GM19455 (cell line): ENCODE results near the gene DOP1A.
A peak's percentile ranks its signal among the peaks of the same experiment; 100 is the strongest.

Source experiments
- ATAC-seq: cut with Tn5 transposase; IDR thresholded peaks from one replicate; pipeline ENCODE4 v1.9.1; 2021; ENCODE audit not compliant: unreplicated experiment

DOP1A gene, protein sequence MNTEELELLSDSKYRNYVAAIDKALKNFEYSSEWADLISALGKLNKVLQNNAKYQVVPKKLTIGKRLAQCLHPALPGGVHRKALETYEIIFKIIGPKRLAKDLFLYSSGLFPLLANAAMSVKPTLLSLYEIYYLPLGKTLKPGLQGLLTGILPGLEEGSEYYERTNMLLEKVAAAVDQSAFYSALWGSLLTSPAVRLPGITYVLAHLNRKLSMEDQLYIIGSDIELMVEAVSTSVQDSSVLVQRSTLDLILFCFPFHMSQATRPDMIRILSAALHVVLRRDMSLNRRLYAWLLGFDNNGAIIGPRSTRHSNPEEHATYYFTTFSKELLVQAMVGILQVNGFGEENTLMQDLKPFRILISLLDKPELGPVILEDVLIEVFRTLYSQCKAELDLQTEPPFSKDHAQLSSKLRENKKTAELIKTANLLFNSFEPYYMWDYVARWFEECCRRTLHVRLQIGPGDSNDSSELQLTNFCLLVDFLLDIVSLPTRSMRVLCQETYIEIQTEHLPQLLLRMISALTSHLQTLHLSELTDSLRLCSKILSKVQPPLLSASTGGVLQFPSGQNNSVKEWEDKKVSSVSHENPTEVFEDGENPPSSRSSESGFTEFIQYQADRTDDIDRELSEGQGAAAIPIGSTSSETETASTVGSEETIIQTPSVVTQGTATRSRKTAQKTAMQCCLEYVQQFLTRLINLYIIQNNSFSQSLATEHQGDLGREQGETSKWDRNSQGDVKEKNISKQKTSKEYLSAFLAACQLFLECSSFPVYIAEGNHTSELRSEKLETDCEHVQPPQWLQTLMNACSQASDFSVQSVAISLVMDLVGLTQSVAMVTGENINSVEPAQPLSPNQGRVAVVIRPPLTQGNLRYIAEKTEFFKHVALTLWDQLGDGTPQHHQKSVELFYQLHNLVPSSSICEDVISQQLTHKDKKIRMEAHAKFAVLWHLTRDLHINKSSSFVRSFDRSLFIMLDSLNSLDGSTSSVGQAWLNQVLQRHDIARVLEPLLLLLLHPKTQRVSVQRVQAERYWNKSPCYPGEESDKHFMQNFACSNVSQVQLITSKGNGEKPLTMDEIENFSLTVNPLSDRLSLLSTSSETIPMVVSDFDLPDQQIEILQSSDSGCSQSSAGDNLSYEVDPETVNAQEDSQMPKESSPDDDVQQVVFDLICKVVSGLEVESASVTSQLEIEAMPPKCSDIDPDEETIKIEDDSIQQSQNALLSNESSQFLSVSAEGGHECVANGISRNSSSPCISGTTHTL (N-terminal part only)

DNA sequence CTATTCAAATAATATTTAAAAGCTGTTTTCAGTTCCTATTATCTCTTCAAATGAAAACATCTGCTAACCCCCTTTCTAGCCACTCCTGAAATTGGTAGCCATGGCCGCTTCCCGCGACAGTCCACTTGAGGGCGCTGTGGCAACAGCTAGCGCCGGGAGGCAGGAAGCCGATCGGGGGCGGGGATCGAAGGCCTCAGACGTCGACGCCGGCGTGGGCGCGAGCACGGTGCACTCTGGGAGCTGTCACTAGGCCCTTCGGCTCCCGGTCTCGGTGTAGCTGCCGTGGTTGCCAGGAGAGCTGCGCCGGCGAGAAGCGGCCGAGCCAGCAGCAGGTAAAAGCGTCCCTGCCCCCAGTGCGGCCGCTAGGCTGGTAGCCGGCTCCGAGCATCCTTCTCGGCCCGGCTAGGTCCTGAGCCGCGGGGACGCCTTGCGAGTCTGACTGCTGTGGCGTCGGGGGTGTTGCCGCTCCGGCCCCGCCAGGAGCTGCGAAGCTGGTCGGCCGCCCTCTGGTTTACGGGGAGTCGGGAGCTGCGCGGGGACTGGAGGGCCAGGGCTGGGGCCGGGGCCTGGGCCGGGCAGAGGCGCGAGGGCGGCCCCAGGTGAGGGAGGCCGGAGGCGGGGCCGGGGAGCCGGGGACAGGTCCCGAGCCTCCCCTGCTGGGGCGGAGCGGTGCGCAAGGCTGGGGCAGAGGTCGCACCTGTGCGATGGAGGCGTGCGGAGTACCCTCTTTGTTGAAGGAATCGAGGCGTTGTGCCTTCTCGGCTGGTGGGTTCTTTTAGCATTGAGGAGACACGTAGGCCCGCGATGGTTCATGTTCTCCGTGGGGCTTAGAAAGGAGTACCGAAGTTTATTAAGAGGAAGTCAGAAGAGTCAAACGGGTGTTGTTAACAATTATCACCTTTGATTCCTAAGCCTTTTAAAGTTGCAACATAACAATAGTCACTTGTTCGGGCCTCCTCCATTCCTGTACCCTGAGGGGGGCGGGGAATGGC lies at the start of gene DOP1A:
Gene DOP1A (plus strand): TSS at position 224 of the 992 bp plus-strand sequence. CDS start 29,307 bp downstream, outside the sequence.
- peak; percentile 81 for ATAC-seq

DNA sequence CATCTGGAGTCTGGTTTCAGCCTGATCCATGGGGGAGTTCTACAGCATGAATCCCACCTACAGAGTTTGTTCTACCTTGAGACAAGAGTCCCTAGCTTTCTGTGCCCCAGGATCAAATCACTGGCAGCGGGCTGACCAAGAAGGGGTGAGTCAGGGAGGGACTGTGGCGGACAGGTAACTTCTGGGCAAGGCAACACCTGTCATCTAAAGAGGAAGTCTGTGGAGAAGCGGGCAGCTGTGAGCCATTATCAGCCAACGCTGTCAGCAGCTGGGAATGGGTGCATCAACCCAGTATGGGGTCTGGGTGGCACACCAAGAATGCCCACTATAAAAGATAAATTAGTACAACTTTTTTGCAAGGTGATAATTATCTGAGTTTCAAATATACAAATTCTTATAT lies 47.7 kb upstream of the DOP1A start:
- ATAC-seq, result no peak

DNA sequence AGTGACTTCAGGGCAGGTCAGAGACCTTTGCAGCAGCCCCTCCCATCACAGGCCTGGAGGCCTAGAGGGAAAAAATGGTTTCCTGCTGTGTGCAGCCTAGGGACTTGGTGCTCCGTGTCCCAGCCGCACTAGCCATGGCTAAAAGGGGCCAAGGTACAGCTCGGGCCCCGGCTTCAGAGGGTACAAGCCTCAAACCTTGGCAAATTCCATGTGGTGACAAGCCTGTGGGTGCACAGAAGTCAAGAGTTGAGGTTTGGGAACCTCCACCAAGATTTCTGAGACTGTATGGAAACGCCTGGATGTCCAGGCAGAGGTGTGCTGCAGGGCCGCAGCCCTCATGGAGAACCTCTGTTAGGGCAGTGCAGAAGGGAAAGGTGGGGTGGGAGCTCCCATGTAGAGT lies 35.8 kb upstream of the DOP1A start:
- no peak for ATAC-seq

DNA sequence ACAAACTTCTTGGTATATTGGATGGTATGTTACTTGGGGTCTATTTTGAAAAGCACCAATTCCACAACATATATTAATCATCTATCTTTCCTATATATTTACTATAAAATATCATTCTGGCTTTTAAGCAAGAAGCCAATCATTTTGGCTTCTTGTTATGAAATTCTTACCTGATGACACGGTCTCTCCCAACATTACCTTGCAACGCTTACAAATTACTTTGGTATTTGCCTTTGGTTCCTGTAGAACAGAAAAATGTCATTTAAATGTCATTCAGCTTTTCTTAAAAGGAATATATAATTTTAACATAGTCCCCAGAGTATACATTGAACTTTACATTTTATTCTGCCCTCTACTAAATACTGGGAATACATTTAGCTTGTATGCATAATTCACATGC lies 29.2 kb upstream of the DOP1A start:
- no peak for ATAC-seq

DNA sequence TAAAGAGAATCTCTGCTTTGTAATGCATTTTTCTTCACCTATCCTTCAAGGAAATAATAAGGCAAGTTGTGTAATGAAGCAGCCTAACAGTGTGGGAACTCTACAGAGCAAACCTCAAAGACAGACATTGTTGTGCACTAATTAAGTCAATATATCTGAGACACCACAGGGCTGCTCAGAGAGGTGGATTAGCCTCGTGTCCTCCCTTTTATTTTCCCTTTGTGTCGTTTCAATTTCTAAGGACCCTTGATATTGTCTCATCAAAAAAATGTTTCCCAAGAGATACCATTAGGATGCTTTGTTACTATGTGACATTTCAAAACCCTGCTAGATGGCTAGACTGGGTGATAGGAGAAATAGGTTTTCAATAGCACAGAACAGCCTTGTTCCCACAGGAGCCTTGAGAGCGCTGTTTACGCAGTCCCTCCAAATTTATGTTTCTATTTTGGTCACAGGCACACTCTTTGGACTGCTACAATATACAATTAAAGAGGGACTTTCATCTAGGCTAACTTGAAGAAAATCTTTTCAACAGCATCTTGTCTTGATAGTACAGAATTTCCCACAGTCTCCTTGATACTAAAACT lies 24.9 kb upstream of the DOP1A start:
- ATAC-seq, result no peak

DNA sequence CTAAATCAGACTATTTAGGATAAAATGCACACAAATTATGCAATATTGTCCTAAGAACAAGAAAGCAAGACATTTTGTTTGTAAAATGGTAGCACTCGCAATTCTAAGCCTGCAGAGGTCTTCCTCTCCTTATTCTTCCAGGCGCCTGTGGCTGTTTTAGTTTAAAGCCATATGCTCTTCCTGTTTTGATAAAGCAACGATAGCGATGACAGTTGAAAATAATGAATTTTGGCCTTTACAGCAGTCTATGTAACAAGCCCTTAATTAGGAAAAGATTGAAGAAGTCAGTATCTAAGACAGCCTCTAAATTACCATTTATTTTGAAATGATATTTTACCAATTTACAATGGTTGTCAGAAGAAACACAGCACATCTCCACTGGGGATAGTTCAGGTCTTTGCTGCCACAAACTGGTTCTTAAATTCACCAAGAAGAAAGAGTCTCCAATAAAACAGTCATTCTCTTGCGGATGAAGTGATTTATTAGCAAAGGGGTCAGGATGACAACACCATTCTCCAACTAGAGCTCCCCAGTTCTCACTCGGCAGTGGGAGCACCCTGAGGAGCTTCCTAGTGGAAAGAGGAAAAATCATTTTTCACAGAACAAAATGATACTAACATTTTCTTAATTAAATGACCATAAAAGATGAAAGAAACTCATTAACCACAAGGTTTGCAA lies 23.2 kb upstream of the DOP1A start:
- ATAC-seq, result no peak

DNA sequence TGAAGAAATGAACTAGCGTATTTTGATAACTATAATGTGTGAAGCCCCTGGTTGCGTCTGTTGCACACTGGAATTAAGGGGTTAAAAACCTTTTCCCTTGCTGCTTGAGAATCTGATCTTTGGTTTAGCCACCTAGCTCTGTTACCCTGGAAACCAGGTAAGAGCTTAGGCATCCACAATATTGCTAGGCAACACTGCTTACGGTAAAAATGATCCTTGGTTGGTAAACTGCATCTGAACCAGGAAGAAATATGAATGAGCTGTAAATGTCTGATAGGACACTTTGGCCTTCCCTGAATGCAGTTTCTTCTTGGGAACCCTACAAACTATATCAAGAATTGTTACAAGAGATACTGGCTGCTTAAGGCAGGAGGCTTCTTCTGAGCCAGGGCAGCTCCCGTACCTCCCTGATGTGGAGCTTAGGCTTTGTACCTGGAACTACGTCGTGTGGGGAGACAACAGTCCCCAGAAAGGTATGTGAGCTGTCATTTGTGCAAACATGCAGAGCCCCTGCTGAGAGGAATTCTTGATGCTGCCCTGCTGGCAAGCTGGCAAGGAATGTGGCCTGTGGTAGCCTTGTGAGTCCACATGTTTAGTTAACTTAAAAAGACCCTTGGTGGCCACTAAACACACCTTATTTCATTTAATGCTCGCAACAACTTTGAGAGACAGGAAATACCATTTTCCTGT lies 20.3 kb upstream of the DOP1A start:
- ATAC-seq, result no peak

DNA sequence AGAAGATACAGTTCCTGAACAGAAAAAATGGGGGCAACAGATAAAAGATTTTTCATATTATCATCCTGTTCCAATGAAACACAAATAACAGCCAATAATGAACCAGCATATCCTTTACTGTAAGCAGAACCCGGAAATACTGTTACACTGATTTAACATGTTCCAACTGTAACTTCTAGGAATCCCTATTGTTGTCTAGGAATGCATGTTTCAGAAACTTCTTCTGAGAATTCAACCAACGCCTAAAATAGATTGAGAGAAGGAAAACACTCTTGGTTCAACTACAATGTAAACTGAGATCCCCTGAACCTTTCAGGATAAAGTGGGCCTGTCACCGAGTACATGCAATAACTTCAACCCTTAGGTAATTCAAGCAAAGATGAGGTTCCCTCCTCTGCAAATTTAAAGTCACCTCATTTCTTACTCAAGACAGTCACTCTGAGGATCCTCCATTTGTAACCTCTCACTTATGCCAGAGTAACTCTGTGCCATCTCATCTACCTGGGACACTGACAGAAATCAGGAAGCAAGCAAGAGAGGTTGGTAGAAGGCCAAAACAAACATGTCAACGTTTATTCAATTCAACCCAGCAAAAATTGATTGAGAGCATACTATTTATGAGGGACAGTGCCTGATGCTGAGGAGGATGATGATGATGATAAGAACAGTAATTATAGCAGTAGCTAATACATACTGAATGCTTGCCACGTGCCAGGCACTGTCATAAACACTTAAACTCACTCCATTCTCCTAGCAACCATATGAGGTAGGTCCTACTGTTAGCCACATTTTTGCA lies 15.9 kb upstream of the DOP1A start:
- no peak for ATAC-seq

DNA sequence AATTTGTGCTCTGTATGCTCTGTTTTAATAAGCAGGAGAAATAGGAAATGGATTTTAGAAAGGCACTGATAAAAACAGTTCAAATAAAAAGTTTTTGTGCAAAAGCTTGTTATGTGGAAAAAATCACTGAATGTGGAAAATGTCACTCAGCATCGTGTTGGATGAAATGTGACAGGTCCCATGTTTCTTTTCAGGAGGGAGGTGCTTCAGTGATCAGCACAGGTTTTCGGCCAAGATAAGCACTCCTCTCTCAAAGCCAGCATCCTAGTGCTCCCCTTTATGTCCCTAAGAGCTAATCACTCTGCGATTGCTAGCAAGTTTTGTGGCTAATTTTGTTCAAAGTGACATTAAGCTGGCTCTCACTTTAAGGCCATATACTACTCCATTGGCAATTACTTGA lies 13.8 kb upstream of the DOP1A start:
- no peak for ATAC-seq

DNA sequence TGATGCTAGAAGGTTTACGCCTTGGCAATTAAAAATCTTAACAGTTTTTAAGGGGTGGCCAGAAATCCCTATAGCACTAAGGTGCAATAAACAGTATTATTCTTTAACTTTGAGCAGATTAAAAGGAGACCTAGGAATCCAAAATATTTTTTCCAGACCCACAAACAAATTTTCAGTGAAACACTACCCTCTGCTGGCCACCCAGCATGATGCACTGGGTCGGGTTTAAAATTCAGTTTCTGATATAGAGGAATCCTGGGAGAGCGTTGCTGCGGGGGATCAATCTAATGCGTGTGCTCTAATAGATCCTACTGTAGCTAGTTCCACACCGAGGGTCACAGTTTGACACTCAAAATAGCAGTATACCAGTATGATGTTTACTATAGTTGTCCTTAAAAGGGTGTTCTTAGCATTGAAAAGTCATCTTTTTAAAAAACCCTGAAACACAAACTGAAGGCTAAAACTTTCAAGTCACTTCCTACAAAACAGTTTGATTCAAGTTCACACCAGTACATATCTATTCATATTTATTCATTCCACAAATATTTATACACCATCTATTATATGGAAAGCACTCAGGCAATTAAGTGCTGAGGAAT lies 12.0 kb upstream of the DOP1A start:
- ATAC-seq, result no peak

DNA sequence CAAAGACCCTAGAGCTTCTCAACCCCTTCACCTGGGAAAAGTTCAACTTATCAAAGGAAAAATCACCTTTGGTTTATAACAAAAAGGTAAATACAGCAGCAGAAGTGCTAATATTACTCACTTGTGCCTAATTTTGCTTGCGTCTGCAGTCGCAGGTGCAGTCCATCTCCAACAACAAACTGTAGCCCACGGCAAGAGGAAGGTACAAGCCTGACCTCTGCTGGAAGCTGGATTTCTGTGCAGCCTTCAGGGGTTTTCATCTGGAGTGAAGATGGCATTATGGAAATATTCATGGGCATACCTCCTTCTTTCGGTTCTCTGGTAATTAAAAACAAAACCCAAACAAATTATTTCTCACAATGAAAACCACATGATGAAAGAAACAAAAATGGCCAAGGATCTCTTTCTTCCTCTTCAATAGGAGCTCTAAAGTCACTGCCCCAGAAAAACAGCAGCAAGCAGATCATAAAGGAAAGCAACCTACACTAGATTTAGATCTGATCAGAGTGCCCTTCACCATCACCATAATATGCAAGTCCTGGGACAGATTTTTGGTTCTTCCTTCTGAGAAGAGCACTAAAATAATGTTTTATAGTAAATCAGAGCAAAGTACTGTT lies 9.7 kb upstream of the DOP1A start:
- ATAC-seq, result peak; percentile 88

DNA sequence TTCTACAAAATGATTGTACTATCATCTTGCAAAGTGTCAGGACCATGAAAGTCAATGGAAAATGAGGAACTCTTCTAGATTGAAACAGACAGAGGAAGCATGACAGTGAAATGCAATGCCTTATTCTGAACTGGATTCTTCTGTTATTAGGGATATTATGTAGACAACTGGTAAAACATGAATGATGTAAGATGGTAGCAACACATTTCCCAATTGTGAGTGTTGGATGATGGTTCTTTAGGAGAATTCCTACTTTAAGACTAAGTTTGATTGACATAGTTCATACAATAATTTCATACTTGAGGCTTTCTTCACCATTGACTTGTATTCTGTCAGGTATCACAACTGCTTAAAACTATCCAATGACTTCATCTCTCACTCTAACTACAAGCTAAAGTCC lies 6.3 kb upstream of the DOP1A start:
- ATAC-seq, result no peak

DNA sequence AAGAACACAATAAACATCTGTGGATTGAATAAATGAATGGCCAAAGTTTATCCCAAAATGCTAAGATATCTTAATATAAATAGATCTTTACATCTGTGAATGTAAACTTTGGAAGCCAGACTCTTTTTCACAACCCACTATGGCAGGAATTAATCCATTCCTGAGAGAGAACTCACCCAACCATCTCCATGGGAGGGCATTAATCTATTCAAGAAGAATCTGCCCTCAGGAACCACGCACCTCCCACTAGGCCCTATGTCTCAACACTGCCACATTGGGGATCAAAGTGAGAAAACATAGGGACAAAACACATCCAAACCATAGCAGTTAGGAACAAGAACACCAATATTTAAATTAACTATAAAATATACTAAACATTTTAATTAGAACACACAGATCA lies 5.2 kb upstream of the DOP1A start:
- no peak for ATAC-seq

DNA sequence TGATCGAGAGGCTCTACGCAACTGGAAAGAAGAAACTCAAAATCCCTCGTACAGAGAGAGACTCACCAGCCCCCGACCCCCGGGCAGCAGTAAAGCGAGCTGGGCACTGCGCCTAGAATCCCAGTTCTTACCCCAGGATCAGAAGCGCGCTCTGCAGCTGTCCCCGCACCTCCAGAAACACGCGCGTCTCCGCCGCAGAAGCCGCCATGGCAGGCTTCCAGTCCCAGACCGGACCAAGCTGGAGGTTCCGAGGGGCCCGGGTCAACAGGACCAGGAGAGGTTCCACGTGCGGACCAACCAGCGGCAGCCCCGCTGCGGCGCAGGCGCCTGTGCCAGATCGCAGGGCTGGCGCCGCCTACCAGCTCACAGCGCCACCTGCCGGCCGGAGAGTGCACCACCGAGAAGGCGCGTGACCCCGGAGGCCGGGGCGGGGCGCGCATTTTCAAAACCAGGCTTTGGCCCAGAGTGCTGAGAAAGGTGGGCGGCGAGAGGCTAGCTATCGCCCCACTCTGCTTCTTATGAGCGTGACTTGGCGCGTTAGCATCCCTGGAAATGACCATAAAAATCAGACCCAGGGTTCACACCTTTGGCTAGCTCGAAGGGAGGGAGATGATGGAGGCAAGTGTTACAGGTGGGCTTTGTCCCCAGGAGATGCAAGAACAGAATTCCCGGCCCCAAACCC lies 1.8 kb upstream of the DOP1A start, which contains the start of gene UBE3D:
Gene UBE3D (minus strand): TSS at position 331 of the 682 bp plus-strand sequence. CDS start 123 bp downstream, at position 208.
- peak; percentile 63 for ATAC-seq

DNA sequence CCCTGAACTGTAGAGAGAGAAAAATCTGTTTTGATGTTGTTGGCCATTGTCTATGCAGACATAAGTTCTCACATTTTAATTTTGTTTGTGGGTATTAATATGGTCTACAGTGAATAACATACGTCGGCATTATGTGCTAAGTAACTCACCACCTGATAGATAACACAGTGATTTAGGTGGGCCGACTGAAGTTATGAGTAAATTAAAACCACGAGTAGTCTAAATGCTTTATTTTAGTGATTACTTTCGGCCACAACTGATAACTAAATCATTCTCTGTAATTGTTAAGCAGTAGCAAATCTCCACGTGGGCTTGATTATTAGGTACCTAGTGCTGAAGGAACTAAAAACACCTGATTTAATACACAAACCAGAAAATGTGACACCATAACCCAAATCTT lies 1.1 kb downstream of the DOP1A start:
- ATAC-seq, result no peak

DNA sequence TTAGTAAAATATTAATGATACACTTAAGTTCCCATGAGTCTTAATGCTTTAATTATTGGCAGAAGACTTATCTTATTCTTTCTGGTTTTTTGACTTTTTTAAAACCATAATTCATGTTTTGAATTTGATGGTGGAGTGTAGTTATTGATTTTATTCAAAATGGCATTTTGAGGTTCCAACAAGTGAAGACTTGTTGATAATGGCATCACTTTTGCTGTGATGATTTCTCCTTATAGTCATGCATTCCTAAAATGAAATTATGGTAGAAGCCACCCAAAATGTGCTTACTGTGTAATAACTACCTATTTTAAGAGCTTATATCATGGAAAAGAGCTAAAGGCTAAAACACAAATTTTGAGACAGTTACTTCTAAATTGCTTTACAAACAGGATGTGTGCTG lies 2.2 kb downstream of the DOP1A start:
- no peak for ATAC-seq
